ENCODE measurements around the gene VAPA.

- TF ChIP-seq LEF1 (IDR thresholded peaks at IDR 0.05; ENCODE audit: borderline replicate concordance), result no peak
- no peak for TF ChIP-seq SP1 (IDR thresholded peaks at IDR 0.05)
- TF ChIP-seq HDGF (IDR thresholded peaks at IDR 0.05; ENCODE audit: borderline replicate concordance), result no peak
- no peak for TF ChIP-seq FOXA1 (IDR thresholded peaks at IDR 0.05)
- TF ChIP-seq BHLHE40 (IDR thresholded peaks at IDR 0.05; ENCODE audit: borderline replicate concordance), result no peak
- TF ChIP-seq, protein P1, sequence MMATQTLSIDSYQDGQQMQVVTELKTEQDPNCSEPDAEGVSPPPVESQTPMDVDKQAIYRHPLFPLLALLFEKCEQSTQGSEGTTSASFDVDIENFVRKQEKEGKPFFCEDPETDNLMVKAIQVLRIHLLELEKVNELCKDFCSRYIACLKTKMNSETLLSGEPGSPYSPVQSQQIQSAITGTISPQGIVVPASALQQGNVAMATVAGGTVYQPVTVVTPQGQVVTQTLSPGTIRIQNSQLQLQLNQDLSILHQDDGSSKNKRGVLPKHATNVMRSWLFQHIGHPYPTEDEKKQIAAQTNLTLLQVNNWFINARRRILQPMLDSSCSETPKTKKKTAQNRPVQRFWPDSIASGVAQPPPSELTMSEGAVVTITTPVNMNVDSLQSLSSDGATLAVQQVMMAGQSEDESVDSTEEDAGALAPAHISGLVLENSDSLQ (IDR thresholded peaks at IDR 0.05), result no peak
Measured at GRCh38 chr18:9910071-9910470, 3.7 kb upstream of the VAPA start.

Measured in HEK293T (cell line).